Left cardiac atrium (tissue), 4 donors: Measurements from ENCODE around the gene PCBP3. TPM values are rescaled to one million over a fixed set of nuclear protein-coding genes. Genes with fewer than 3 reads are reported as not detected.
"Not testable (repeated sequence)": the region's sequence is repeated elsewhere in the genome, so short reads cannot be mapped to it uniquely, and the experiment has no call there.

Experiments used
- ATAC-seq, 2 donors: fragments of 200-7000 bp; cut with Tn5 transposase; one replicate each; pipeline ENCODE4 v1.9.1; 2020; ENCODE audit warnings: mild to moderate bottlenecking in 2 of 2, moderate library complexity in 2 of 2
- DNase-seq: peaks from one replicate; pipeline ENCODE4 v3.0.0-alpha.2; 2020
- intact Hi-C, 2 donors: fragments of 100-400 bp; cut with DNase I; formaldehyde crosslinking; loops; one replicate each; pipeline versions ENCODE4 v1.14.1 to v1.15.1; 2022 to 2023
- total RNA-seq, 2 donors: library from RNA; stranded (reverse); fragmentation: NEBNext Ultra II Directional; extraction: Animal tissue kit (Norgen Biotek cat#: 25700); gene quantifications; one replicate each; pipeline ENCODE4 v1.2.1, GENCODE V29; 2021
- donor health status: DM: no; HTN: yes; CAD: no.
- donor health status: DM: no; HTN: yes; CAD: no; lungs with severe emphysema.
- donor health status: DM: yes; HTN: yes; CAD: no.
- donor health status: Dilated cardiomyopathy.

Gene PCBP3
- total RNA-seq, 2 donors from 2014 or later = 5.8 to 5.9 TPM

DNA sequence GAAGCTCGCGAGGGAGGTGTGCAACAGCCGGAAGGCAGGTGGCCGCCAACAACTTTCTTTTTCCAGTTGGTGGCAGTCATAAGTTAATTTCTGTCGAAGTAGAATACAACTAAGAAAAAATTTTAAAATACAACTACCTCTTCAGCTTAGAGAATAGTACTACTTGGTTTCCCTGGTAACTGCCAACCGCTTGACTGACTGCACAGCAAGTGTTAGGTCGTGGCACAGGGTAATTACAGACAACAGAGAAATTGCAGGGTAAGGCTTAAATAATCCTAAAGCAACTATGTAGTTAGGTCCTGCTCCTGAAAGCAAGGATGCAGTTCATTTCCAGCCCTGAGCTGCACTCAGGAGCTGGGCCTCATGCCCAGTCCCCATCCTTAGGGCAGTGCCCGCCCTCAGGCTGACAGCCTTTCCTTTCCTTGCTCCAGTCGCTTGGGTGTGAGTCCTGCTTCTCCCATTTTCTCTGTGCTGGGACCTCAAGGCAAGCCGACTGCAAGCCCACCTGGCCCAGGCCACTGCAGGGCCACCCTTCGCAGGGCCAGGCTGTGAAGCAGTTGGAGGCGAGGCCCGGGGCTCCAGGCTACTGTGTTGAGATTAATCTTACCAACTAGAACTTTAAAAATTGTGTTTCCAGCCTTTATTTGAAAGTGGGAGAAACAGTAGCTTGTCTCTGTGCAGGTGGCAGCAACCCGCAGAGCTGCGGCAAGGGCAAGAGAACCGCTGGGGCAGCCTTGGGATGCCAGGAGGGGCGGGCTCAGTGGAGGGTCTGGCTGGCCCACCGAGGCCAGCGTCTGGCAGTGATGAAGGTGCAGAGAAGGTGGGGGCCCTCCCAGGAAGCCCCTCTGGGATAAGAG lies 148.3 kb downstream of the PCBP3 start:
- no peak for ATAC-seq
- intact Hi-C loops = no loop called here
- DNase-seq = no peak

DNA sequence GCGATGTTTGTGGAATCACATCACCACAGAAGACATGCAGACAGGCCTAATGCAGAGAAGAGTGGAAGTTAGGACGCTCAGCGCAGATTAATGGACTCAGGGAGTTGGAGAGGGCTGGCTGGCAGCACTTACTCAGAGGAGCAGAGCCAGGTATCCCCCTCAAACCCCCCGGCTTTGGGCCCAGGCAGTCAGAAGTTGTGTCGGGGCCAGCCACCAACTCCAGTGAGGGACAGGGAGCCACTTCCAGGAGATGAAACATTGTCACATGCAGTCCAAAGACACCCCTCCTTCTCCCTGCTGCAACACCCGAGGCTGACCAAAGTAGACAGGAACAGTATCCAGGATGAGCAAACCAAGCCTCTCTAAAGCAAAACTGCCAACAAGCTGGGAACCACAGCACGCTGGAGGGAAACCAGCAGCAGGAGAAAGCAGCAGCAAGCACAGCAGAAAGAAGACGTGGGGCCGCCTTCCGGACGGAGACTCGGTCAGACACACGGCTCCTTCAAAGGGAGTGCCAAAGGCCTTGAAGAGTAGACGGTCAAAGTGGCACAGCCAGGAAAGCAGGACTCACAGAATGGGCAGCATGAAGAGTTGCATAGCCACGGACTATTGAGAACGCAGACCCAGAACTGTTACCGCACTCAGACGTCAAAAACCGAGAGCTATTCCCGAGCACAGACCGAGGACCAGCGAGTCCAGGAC lies 149.3 kb downstream of the PCBP3 start:
- ATAC-seq (no peak), DNase-seq (no peak)
- intact Hi-C loops = no loop called here

DNA sequence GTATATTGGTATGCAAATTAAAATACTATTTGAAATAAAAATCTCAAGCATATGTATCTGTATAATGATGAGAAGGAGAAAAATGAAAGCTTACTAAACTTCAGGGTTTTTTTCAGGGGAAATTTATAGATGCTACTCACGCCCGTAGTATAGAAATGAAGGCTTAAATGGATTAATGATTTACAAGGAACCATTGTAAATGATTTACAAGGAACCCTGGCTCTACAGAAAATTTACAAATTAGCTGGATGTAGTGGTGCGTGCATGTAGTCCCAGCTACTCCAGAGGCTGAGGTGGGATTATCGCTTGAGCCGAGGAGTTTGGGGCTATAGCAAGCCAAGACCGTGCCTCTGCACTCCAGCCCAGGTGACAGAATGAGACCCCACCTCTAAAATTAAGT lies 150.5 kb downstream of the PCBP3 start:
- ATAC-seq = no peak
- no peak for DNase-seq
- intact Hi-C loops = no loop called here

DNA sequence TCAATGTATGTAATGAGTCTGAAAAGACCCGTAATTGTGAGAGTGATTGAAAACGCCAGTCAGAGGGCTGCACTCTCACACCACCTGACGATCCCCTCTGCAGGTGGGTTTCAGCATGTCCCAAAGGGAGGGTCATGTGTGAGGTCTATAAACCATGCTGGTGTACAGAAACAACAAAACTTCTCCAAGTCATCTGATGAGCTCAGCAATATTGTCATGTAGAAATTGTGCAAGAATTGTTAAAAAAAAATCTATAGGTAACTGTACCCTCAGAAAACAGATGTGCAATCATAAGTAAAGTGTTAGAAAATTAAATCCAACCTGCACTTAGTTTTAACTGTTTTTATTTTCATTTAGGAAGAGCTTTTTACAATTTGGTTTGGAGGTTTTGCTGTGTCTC lies 152.5 kb downstream of the PCBP3 start:
- DNase-seq (no peak), ATAC-seq (no peak)
- intact Hi-C loops = no loop called here

DNA sequence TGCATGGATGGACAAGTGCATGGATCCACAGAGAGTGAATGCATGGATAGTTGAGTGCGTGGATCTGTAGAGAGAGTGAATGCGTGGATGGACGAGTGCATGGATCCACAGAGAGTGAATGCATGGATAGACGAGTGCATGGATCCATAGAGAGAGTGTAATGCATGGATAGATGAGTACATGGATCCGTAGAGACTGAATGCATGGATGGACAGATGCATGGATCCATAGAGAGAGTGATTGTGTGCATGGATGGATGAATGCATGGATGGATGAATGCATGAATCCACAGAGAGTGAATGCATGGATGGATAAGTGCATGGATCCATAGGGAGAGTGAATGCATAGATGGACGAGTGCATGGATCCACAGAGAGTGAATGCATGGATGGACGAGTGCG lies 153.8 kb downstream of the PCBP3 start:
- DNase-seq = no peak
- no peak for ATAC-seq
- intact Hi-C loops = no loop called here

DNA sequence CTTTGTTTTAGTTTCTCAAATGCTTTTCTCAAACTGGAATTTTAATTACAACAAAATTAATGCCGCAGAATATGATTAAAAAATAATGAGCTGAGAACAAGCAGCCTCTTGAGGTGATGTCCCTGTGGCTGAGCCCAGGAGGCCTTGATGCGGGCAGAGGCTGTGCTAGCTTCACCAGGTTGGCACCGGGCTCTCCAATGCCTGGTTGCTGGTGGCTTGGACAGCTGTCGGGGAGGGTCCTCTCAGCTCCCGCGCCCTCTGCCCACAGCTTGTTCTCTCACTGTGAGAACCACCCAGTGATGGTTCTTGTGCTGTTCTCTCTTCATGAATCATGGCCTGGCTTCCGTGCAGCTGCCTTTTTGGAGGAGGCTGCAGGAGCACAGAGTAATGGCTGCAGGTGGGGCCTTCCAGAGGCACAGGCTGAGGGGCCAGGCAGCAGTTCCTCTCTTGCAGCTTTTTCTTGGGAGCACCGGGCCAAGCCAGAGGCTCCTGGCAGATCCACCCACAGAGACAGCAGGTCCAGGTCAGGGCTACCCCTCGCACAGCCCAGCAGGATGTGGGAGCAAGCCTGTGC lies 156.3 kb downstream of the PCBP3 start:
- intact Hi-C loops = no loop called here
- ATAC-seq (no peak), DNase-seq (no peak)

DNA sequence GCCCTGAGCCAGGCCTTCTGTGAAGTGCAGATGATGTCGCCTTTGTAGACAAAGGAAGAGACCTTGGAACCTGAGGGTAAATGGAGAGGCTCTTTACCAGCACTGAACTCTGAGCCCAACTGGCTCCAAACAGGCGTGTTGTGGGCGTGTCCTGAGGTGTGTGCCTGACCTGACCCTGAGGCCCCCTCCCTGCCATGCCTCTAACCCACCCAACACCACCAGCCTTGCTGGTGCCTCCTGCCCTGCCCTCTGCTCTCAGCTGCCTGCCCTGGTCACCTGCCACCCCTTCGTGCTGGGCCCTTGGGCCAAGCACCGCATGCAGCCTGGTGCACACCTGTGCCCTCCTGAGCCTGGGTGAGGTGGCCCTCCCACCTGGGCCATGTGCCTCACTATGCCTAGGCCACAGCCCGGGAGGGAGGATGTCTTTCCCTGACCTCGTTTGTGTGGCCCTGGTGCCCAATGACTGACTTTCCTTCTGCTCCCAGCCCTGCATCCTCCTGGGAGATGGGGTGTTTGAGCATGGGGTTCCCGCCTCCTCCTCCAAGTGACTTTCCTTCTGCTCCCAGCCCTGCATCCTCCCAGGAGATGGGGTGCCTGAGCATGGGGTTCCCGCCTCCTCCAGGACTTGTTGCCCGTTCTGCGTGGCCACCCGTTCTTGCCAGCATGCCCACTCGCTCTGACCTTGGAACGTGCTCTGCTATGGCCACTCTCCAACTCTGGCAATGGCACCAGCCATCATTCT lies 157.0 kb downstream of the PCBP3 start:
- intact Hi-C loops = no loop called here
- ATAC-seq (no peak), DNase-seq (no peak)

DNA sequence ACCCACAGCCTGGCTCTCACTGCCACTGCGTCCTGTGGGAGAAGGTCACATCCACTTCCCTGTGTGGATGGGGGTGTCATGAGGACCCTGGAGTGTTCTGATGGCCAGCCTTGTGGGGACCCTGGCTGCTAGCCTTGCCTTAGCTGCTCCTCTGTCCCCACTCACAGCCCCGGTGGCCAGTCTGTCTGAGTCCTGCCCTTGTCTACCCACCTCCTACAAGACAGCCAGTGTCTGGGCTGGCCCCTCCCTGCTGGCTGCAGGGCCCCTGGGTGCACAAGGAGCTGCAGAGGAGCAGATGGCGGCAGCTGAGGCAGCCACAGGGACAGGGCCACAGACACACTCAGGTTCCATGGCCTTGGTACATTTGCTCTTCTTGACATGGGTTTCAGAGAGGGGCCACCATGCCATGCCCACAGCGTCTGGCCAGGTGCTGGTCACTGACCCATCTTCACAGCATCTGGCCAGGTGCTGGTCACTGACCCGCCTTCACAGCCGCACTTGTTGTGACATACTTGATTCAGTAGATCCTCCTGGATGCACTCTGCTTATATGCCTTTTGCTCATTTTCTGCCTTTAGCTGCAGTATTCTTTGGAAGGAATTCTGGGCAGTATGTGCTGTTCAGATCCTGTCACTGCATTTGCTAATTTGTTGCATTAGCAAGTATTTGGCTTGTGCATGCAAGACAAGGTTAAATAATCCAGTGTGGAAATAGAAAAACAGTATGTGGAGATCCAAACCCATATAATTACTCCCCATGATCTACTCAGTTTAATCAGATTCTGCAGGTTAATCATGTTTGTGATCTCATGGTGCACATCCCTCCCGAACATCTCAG lies 157.8 kb downstream of the PCBP3 start:
- DNase-seq = no peak
- ATAC-seq = no peak
- intact Hi-C loops = no loop called here

DNA sequence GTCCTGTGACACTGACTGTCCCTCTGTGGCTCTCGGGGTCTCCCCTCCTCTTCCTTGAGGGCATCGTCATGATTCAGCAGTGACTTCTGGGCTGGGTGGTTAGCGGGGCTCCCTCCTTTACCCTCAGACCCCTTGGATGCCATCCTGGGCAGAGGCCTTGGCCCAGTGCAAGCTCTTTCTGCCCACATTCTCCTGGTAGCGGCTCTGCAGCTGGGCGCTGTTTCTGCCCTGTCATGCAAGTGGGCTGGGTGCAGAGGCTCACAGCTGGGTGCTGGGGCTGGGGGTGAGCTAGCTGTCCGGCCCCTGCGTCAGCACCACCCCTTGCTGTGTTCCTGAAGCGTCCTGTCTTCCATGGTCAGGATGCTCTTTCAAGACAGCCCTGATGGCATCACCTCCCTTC lies 158.5 kb downstream of the PCBP3 start:
- intact Hi-C loops = no loop called here
- ATAC-seq (no peak), DNase-seq (no peak)

DNA sequence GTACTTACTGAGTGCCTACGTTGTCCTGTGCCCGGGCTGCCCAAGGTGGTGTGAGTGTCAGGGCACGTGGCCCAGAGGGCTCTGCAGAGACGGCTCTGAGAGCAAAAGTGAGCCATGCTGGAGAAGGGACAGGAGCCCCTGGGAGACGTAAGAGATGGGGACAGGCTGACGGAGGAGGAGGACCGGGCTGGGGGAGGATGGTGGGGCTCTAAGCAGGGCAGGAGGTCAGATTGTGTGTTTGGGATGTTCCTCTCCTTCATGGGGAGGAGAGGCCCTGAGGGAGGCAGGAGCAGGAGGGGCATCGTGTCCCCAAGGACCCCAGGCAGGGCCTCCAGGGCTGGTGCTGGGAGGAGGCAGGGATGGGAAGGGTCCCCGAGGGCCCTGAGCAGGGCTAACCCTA lies 158.9 kb downstream of the PCBP3 start:
- no peak for DNase-seq
- intact Hi-C loops = no loop called here
- no peak for ATAC-seq

DNA sequence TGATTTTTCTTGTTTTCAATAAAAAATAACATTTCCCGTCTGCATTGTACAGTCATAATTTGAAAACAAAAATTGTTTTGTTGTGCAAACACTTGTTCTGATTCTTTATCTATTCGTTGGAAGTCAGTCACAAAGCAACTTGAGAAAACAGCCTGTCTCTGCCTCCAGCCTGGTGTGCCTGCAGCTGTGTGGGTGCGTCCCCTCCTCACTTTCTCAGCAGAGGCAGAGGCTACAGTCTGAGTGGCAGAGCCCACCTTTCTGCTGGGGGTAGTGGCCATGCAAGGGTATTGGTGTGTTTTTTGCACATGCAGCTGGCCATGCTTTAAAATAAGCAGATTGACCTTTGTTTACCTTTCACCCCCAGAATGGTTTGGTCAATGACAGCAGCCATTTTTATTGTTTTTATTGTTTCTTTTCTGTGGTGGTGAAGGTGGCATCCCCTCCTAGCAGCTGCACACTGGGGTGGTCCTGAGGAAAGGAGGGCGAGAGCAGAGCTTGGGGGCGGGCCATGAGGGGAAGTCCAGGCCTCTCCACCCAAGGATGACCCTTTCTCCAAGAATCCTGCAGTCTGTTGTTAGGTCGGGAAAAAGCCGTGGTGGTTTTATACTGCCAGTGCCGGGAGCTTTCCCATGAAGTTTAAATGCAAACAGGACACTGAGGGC lies 159.6 kb downstream of the PCBP3 start:
- DNase-seq (no peak), ATAC-seq (no peak)
- intact Hi-C loops = no loop called here

DNA sequence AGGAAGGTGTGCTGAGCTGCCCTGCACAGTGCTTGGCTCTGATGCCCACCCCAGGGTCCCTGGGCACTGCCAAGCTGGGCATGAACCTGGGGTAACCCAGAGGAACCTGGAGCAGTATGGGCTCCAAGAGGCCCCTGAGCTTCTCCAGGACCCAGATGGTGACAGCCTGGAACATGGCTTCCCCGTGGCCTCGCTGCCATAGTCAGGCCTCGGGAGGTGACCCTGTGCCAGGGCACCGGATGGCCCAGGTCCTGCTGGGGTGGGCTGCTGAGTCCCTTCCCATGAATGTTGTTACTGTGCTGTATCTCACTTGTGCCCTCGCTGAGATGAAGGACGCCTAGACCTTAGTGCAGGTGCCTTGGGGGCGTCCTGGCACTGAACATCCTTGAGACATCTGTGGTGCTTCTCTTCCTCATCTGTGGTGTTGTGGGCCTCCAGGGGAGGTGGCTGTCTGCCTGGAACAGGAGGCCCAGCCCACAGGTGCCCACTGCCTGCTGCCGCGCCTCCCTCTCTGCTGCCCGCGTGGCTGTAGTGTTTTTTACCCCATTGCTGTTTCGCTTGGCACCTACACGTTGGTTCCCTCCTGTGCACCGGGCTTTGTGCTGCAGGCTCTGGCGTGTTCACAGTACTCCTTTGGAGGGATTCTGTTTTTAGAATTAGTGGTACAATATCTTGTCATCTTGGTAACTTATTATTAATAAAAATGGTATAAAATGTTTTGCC lies 160.3 kb downstream of the PCBP3 start:
- no peak for ATAC-seq
- DNase-seq = no peak
- intact Hi-C loops = no loop called here

DNA sequence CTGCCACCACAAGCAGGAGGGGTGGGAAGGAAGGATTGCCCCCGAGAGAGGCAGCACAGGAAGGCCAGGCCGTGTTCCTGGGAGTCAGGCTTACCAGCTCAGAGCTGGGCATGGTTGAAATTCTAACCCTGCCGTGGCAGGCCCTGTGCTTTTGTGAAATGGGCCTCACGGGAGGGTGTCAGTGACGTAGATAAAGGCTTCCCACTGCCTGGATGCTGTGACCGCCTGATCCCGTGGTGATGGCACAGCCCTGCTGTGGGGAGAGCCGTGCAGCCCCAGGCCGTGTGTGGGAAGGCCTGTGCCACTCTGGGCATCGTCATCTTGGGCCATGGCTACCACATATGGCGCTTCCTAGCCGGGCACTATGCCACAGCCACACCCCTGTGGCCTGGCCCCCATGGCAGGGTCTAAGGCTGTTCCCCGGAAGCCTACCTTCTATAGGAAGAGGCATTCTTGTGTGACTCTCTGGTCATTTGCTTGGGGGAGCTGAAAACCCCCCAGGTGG lies 161.3 kb downstream of the PCBP3 start:
- DNase-seq = no peak
- intact Hi-C loops = no loop called here
- ATAC-seq = no peak

DNA sequence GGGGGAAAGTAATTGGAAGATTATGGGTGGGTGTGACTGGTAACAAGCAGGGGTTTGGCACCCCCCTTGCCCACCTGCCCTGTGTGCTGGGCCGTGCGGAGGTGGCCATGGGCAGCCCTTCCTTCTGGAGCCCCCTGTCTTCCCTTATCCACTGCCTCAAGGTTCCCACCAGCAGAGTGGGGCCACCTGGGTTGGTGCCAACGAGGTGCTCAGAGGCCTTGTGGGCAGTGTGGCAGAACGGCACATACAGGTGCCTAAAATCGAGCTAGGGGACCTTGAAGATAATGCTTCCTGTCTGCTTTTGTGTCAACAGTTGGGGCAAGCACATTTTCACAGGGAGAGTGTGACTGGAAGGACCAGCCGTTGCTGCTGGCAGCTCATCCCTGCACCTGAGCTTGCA lies 161.8 kb downstream of the PCBP3 start:
- DNase-seq (no peak), ATAC-seq (no peak)
- intact Hi-C loops = no loop called here

DNA sequence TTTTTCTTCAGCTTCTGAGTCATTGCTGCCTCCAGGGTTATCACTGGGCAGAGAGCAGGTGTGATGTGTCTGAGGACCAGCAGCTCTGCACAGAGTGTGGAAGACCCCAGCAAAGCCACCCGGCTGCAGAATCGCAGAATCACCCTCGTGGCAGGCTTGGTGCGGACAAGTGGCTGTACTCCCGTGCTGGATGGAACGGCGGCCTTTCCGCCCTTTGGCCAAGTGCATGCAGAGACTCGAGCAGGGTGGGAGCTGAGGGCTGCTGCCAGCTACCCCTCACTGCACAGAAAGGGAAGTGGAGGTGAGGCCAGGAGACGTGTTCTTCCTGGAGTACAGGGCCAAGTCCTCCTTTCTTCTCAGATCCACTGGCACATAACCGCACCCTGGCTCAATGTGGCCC lies 162.5 kb downstream of the PCBP3 start:
- intact Hi-C loops = no loop called here
- ATAC-seq (no peak), DNase-seq (no peak)

DNA sequence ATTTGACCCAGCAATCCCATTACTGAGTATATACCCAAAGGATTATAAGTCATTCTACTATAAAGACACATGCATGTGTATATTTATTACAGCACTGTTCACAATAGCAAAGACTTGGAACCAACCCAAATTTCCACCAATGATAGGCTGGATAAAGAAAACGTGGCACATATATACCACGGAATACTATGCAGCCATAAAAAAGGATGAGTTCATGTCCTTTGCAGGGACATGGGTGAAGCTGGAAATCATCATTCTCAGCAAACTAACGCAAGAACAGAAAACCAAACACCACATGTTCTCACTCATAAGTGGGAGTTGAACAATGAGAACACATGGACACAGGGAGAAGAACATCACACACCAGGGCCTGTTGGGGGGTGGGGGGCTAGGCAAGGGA lies 165.1 kb downstream of the PCBP3 start:
- intact Hi-C loops = not testable (repeated sequence)

DNA sequence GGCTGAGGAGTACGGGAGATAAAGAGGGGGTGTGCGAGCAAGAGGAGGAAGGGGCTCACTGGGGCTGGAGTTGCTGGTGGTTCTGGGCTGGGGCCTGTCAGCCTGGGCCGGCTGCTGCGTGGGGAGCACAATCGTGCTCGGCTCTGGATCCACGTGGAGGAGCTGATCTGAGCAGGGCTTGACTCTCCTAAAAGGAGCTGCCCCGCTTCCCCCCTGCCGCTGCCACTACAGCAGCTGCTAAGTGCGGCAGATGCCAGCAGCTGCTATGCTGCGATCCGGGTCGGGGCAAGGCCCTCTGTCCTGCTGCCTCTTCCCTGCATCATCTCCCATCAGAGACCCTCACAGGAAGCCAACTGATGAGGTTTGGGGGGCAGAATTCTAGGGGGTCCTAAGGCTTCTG lies 165.9 kb downstream of the PCBP3 start:
- no peak for DNase-seq
- no peak for ATAC-seq
- intact Hi-C loops = no loop called here

More for the DNA sequence above, 165.1 kb downstream of the PCBP3 start:
- ATAC-seq, DNase-seq: not testable (repeated sequence)

DNA sequence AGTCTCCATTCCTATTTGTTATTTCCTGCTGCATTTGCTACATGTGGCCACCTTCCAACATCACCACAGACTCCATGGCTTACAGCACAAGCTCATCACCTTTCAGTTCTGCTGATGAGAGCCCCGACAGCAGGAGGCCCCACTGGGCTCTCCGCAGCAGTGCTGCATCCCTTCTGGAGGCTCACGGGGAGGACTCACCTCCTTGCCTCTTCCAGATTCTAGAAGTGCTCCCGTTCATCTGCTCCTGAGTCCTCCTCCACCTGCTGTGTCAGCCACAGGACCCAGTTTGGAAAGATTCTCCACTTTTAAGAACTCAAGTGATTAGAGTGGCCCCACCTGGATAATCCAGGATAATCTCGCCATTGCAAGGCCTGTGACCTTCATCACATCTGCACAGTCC lies 167.6 kb downstream of the PCBP3 start:
- DNase-seq (no peak), ATAC-seq (no peak)
- intact Hi-C loops = no loop called here
